Panc1 (cell line): ENCODE measurements around the gene FMOD.
"Not testable (repeated sequence)": the region's sequence is repeated elsewhere in the genome, so short reads cannot be mapped to it uniquely, and the experiment has no call there.

Experiments used
- REST ChIP-seq, 2 experiments: IDR thresholded peaks; 2 replicates each; pipeline ENCODE4 v1.6.1; 2011 to 2012; ENCODE audit warnings: low read depth in 2 of 2, control low read depth in 1 of 2, low read length in 1 of 2, mild to moderate bottlenecking in 1 of 2, moderate library complexity in 1 of 2; ENCODE audit not compliant: insufficient read depth in 1 of 2
- TCF7L2 ChIP-seq: IDR thresholded peaks from 2 replicates; pipeline ENCODE4 v1.6.1; 2011; ENCODE audit warnings: mild to moderate bottlenecking, low read depth, low read length, inconsistent platforms
- TF ChIP-seq, protein P1 (sequence below): fragments of 450-650 bp; IDR thresholded peaks from 2 replicates; pipeline ENCODE4 v1.5.1; 2017; ENCODE audit warnings: mild to moderate bottlenecking

GRCh38 chr1:203299719-203300429, 51.0 kb downstream of the FMOD start:
- TF ChIP-seq, protein P1, sequence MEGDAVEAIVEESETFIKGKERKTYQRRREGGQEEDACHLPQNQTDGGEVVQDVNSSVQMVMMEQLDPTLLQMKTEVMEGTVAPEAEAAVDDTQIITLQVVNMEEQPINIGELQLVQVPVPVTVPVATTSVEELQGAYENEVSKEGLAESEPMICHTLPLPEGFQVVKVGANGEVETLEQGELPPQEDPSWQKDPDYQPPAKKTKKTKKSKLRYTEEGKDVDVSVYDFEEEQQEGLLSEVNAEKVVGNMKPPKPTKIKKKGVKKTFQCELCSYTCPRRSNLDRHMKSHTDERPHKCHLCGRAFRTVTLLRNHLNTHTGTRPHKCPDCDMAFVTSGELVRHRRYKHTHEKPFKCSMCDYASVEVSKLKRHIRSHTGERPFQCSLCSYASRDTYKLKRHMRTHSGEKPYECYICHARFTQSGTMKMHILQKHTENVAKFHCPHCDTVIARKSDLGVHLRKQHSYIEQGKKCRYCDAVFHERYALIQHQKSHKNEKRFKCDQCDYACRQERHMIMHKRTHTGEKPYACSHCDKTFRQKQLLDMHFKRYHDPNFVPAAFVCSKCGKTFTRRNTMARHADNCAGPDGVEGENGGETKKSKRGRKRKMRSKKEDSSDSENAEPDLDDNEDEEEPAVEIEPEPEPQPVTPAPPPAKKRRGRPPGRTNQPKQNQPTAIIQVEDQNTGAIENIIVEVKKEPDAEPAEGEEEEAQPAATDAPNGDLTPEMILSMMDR = not testable (repeated sequence)
- not testable (repeated sequence) for TF ChIP-seq REST (IDR thresholded peaks at IDR 0.05; ENCODE audit: insufficient read depth in 1 of 2, low read depth in 2 of 2, low read length in 1 of 2); TCF7L2
